HG02973 (cell line): ENCODE results near the gene CEP76.

Experiments used
- ATAC-seq: cut with Tn5 transposase; IDR thresholded peaks from one replicate; pipeline ENCODE4 v1.9.1; 2021; ENCODE audit warnings: moderate library complexity; ENCODE audit not compliant: unreplicated experiment

CEP76 gene

DNA sequence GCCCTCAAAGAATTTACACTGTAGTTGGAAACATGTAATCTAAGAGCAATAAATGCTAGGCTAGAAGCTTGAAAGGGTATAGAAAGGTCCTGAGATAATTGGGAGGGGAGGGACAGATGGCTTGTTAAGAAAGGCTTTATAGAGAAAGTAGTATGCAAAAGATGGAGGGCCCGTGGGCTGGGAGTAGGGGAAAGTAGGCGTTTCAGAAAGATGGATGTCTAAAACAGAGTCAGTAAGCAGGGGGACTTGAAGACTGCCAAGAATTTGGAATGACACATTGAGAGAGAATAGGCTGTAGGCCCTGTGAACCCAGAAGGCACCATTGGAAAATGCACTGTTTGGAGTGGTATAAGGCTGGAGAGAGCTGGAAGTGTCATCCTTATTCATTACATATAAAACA lies 1.1 kb upstream of the CEP76 start:
- ATAC-seq = no peak

- no peak for ATAC-seq
These were observed 609 bp upstream of the CEP76 start for GRCh38 chr18:12703096-12703567.

GRCh38 chr18:12701161-12701560 lies 1.4 kb downstream of the CEP76 start:
- ATAC-seq = no peak

- ATAC-seq = no peak
These were observed 2.8 kb downstream of the CEP76 start for GRCh38 chr18:12699747-12700146.

DNA sequence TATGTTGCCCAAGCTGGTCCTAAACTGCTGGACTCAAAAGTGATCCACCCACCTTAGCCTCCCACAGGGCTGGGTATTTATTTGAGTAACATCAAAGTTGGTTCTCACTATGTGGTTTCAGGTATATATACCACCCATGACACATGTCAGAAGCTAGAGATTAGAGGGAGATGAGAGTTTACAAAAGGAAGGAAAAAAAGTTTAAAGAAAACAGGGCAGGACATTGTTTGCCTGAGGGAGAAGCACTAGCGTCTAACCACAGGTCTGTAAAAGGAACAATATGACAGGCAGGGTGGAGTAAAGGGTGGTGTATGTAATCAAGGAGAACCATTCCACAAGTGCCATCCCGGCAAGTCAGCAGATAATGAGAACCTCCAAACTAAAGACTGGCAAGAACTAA lies 8.5 kb downstream of the CEP76 start:
- ATAC-seq = no peak

DNA sequence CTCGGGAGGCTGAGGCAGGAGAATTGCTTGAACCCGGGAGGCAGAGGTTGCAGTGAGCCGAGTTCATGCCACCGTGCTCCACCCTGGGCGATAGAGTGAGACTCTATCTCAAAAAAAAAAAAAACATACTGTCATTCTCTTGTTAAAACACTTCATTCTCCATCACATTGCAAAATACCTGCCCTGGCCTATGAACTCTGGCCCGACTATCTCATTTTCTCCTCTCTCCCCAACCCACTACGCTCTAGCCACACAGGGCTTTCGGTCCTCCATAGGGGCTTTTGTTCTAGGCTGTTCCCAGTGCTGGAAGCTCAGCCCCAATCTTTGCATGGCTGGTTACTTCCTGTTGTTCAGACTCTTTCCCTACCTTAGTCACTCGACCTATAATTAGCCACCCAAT lies 10.3 kb downstream of the CEP76 start:
- ATAC-seq = no peak

- no peak for ATAC-seq
These were observed 13.2 kb downstream of the CEP76 start for GRCh38 chr18:12689256-12689850.

- no peak for ATAC-seq
These were observed 16.4 kb downstream of the CEP76 start for GRCh38 chr18:12686100-12686499.

DNA sequence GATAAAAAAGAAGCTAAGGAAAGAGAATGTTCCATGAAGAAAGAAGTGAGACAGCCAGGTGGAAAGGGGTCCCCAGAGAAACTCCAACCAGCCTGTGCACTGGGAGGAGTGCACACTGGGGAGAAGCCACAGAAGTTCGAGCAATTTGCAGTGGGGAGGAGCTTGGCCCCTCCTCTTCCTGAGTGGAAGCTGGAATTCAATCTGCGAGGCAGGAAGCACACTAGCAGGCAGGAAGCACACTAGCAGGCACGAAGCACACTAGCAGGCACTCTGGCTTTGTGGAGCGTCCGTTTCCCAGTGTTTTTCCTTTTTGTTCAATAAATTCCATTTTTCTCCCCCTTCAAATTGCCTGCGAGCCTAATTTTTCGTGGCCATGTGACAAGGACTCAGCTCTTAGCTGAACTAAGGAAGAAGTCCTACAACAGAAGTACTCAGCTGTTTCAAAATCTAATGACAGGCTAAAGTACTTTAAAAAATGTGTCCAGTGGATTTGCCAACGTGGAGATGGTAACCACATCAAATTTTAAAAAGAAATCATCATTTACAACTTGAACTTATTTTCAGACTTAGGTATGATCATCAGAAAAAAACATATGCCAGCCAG lies 23.2 kb downstream of the CEP76 start:
- no peak for ATAC-seq

GRCh38 chr18:12668041-12668440 lies 34.5 kb downstream of the CEP76 start:
- no peak for ATAC-seq

- ATAC-seq = no peak
These were observed 42.5 kb downstream of the CEP76 start for GRCh38 chr18:12659904-12660605.

- ATAC-seq = no peak
These were observed 43.9 kb downstream of the CEP76 start for GRCh38 chr18:12658426-12659138.

- ATAC-seq = no peak
These were observed 44.7 kb downstream of the CEP76 start, which contains the start of gene SPIRE1 for GRCh38 chr18:12657684-12658425. SPIRE1 (minus strand) TSS chr18:12658107; CDS start chr18:12657866, 241 bp downstream.

DNA sequence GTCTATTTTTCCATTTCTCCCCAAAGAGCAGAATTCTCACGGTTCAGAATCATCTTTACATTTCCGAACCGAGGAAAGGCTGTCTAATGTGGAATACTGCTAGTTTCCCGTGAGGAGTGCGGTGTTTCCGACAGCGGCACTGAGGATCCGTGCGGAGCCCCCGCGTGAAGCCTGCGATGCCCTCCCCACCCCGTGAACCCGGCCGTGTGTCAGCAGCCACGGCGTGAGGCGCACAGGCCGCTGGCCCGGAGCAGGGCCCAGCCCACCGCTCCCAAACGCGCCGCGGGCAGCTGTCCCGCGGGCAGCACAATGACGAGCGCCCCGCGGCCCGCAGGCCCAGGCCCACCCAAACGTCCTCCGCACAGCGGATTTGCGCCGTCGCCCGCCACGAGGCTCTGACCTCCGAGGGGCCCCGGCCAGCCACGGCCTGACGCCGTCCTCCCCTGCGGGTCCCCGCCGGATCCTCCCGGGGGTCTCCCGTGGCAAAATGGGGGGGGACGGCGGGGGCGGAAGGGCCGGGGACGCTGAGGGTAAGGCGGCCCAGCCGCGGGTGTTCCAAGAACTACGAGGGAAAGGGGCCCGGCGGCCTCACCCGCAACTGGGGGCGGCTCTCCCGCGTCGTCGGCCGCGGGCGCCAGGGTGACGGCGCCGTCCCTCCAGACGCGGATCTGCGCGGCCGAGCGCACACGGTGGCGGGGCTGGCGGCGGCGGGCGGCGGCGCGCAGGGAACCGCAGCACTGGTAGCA lies 45.4 kb downstream of the CEP76 start:
- no peak for ATAC-seq

DNA sequence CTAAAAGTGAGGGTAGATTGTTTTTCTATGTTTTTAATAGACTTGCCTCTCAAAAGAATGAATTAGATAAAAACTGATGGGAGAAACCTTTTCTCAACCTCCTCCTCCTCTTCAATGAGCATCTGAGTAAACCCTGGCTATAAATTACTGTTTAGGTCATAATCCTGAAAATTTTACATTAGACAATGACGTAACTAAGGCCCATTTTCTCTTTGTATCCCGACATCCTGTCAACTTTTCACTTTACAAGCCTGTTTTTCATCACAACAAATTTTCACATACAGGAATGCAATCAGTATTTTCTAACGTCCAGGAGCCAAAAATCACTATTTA lies 46.0 kb downstream of the CEP76 start:
- no peak for ATAC-seq

DNA sequence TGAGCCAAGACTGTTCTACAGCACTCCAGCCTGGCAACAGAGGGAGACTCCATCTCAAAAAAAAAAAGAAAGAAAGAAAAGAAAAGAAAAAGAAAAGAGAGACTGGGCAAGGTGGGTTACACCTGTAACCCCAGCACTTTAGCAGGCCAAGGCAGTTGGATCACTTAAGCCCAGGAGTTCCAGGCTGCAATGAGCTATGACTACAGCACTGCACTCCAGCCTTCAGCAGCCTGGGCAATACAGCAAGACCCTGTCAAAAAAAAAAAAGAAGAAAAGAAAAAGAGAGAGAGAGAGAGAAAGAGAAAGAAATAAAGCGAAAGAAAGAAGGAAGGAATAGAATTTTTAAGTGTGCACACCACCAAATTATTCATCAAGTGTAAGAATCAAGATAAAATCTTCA lies 47.6 kb downstream of the CEP76 start:
- ATAC-seq = no peak

- no peak for ATAC-seq
These were observed 49.6 kb downstream of the CEP76 start for GRCh38 chr18:12652861-12653401.

DNA sequence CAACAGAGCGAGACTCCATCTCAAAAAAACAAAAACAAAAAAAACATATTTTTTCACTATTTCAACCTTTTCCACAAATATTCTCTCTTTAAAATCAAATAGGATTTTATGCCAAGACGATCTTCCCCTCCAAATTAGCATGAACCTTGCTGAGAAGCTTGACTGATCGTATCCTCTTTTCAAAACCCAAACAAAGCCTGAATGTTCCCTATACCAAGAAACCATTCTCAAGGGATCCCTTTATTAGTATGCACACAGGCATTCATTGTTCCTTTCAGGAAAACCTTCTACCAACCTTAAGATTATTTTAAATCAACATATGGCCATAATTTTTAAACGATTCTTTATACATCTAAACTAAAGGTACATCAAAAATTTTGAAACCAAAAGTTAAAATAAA lies 50.9 kb downstream of the CEP76 start:
- ATAC-seq = no peak

DNA sequence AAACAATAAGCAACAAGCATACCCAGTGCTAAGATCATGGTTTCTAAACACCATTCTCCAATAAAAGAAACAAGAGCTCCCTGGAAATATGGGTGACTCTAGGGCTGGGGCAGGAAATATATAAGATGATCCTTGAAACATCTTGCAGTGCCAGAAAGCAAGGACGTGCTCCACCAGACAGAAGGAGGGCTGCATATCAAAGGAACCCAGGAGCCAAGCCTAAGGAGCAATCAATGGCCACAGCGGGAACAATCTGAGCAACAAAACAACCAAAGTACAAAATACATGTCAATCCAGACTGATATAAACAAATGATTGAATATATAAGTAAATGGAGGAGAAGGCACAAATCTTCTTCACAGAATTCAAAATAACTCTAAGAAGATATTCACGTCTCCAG lies 54.8 kb downstream of the CEP76 start:
- ATAC-seq = no peak

GRCh38 chr18:12645751-12646203 lies 56.7 kb downstream of the CEP76 start:
- ATAC-seq = no peak
